Chondrocyte (in vitro differentiated cells): Measurements from ENCODE around the gene TM7SF2. TPM values are rescaled to one million over a fixed set of nuclear protein-coding genes. Genes with fewer than 3 reads are reported as not detected.
A peak's percentile ranks its signal among the peaks of the same experiment; 100 is the strongest.

Experiments used
- DNase-seq: peaks from one replicate; pipeline ENCODE4 v3.0.0; 2021; ENCODE audit warnings: mixed read lengths, low spot score
- H3K27ac Mint-ChIP-seq: one replicate; pipeline ENCODE4 v1.8.0; 2021; ENCODE audit warnings: mild to moderate bottlenecking, moderate library complexity, mixed read lengths; ENCODE audit not compliant: unreplicated experiment
- H3K27me3 Mint-ChIP-seq: 2 replicates; pipeline ENCODE4 v1.8.0; 2021; ENCODE audit warnings: low read depth, mixed read lengths
- H3K36me3 Mint-ChIP-seq: 2 replicates; pipeline ENCODE4 v1.8.0; 2021; ENCODE audit warnings: low read depth, mixed read lengths
- H3K4me1 Mint-ChIP-seq: 2 replicates; pipeline ENCODE4 v1.8.0; 2021; ENCODE audit warnings: low read depth, mild to moderate bottlenecking, mixed read lengths
- H3K4me3 Mint-ChIP-seq: one replicate; pipeline ENCODE4 v1.8.0; 2021; ENCODE audit warnings: mild to moderate bottlenecking, moderate library complexity, mixed read lengths; ENCODE audit not compliant: unreplicated experiment
- H3K9me3 Mint-ChIP-seq: 2 replicates; pipeline ENCODE4 v1.8.0; 2021; ENCODE audit warnings: low read depth, mixed read lengths
- CTCF ChIP-seq: fragments of 200-600 bp; sonication (generic); IDR thresholded peaks from 2 replicates; pipeline ENCODE4 v1.5.0; 2021; ENCODE audit warnings: antibody characterized with exemption, mild to moderate bottlenecking, moderate library complexity
- total RNA-seq: library from RNA; stranded (reverse); gene quantifications from 3 replicates; pipeline ENCODE4 v1.2.1, GENCODE V29; 2021

The TM7SF2 gene
- total RNA-seq, 1 donor from 2014 or later: 10.7 TPM

- DNase-seq: no peak
- H3K36me3 Mint-ChIP-seq: no peaks in the 10 kb centered on the region
- peak; percentile 27 for TF ChIP-seq CTCF
- H3K4me1 Mint-ChIP-seq: peaks cover 17% of the 10 kb centered on the region
- no peaks in the 10 kb centered on the region for H3K9me3 Mint-ChIP-seq
- H3K4me3 Mint-ChIP-seq: peak overlapping the region; percentile 47
- H3K27me3 Mint-ChIP-seq: peaks cover under 1% of the 10 kb centered on the region
- H3K27ac Mint-ChIP-seq: peak overlapping the region; percentile 94
Measured at GRCh38 chr11:65150509-65151299, 39.0 kb downstream of the TM7SF2 start.

- Mint-ChIP-seq H3K4me1 (peaks cover 17% of the 10 kb centered on the region), H3K4me3 (no peak overlapping the region), H3K27me3 (no peaks in the 10 kb centered on the region), H3K9me3 (no peaks in the 10 kb centered on the region), H3K27ac (peak overlapping the region; percentile 94), H3K36me3 (no peaks in the 10 kb centered on the region)
- no peak for TF ChIP-seq CTCF
- DNase-seq: no peak
Measured at GRCh38 chr11:65151331-65151899, 39.7 kb downstream of the TM7SF2 start.

DNA sequence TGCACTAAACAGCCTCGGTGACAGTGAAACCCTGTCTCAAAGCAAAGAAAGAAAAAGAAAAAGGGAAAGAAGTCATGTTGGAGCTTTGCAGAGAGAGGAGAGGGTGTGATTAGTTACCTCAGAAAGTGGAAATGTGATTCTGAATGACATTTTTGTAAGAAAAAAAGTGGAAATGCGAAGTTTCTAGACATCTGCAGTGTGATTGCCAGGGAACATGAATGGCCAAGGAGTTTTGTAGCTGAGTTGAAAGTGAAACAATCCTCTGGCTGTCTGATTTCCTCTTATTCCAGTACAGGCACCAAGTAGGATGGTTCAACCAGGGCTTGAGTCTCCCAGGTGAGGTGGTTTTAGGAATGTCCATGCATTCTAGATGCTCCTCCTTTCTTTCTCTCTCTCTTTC is 40.5 kb downstream of the TM7SF2 start:
- Mint-ChIP-seq H3K27ac (no peak overlapping the region), H3K4me1 (peaks cover 17% of the 10 kb centered on the region), H3K27me3 (no peaks in the 10 kb centered on the region), H3K4me3 (no peak overlapping the region), H3K36me3 (no peaks in the 10 kb centered on the region), H3K9me3 (no peaks in the 10 kb centered on the region)
- no peak for TF ChIP-seq CTCF
- no peak for DNase-seq

DNA sequence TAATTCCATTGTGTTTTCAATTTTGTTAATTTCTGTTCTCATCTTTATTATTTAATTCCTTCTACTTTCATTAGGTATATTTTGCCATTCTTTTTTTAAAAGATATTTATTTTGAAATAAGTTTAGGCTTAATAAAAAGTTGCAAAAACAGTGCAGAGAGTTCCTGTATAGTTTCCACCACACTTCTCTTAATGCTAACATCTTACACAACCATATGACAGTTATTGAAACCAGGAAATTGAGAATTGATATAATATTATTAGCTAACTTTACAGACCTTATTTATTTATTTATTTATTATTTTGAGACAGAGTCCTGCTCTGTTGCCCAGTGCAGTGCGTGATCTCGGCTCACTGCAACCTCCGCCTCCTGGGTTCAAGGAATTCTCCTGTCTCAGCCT is 44.6 kb downstream of the TM7SF2 start:
- no peak for DNase-seq
- Mint-ChIP-seq H3K27me3 (peaks cover 2% of the 10 kb centered on the region), H3K27ac (no peak overlapping the region), H3K9me3 (no peaks in the 10 kb centered on the region), H3K36me3 (no peaks in the 10 kb centered on the region), H3K4me3 (no peak overlapping the region), H3K4me1 (peaks cover under 1% of the 10 kb centered on the region)
- TF ChIP-seq CTCF: no peak

GRCh38 chr11:65156926-65157325 is 45.3 kb downstream of the TM7SF2 start:
- no peak overlapping the region for H3K27ac Mint-ChIP-seq
- no peaks in the 10 kb centered on the region for H3K4me1 Mint-ChIP-seq
- H3K36me3 Mint-ChIP-seq: no peaks in the 10 kb centered on the region
- TF ChIP-seq CTCF: no peak
- H3K4me3 Mint-ChIP-seq: no peak overlapping the region
- no peaks in the 10 kb centered on the region for H3K9me3 Mint-ChIP-seq
- no peak for DNase-seq
- H3K27me3 Mint-ChIP-seq: peaks cover 2% of the 10 kb centered on the region
